ENCODE measurements around the gene PEPD.

PEPD gene

GRCh38 chr19:33510462-33511194, 11.0 kb downstream of the PEPD start:
- DNase-seq: no peak

GRCh38 chr19:33509774-33510173, 11.8 kb downstream of the PEPD start:
- DNase-seq: no peak

- DNase-seq: no peak
These were observed 12.5 kb downstream of the PEPD start for GRCh38 chr19:33508941-33509614.

DNA sequence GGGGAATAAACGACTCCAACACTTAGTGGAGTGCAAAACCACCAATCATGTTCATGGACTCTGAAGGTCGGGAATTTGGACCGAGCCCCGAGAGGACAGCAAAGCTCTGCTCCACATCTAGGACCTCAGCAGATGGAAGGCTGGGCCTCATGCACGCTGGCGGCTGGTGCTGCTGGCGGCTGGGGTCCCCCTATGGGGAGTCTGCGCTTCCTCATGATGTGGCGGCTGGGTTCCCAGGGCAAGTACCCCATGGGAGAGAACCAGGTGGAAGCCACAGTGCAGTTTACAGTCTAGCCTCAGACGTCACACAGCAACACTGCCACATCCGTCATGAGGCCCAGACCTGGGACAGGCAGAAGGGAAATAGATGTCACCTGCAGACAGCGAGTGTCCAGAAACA, 13.2 kb downstream of the PEPD start:
- no peak for DNase-seq

- DNase-seq: no peak
These were observed 13.6 kb downstream of the PEPD start for GRCh38 chr19:33508009-33508408.

DNA sequence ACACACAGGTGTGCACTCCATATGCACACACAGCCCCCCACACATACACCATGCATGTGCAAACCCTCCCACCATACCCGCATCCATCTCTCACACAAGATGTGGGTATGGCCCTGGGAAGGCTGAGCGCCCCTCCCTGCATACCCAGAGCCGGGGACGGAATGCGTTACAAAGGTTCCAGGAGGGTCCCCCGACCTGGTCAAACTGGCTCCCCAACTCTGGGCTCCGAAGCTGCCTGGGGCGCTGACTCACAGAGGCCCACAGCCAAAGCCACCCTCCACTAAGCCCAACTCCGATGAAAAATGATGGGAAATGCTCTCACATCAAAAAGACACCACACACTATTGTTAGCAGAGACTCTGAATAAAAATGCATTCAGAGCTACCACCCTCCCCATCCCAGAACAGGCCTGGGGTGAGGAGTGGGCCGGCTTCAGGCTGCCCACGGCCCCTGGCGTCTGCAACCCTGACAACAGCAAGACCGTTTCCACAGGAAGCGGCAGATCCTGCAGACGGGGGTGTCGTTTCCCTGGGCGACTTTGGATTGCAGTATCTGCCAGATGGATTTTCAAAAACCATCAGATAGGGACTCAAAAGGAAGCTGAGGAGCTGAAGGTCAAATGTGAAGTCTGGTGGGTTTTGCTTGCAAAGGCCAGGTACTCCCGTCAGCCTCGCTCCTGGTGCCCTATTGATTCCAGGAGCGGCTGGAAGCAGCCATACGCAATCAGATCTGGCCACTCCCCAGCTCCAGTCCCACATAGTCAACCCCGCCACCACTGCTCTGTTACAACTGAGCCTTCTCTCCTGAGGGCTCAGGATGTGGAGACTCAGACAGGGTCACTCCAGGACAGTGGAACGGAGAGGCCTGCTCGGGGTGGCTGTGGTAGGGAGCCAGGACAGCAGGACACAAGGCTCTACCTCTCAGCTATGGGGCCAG, 14.3 kb downstream of the PEPD start:
- DNase-seq: no peak

DNA sequence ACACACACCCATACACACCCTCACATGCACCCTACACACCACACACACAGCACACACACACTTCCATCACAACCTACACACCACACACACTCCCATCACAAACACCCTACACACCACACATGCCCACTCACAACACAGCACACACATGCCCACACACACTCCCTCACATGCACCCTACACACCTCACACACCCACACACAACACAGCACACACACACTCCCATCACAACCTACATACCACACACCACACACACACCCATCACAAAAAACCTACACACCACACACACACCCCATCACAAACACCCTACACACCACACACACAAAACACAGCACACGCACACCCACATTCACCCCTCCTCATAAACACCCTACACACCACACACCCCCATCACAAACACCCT, 15.1 kb downstream of the PEPD start:
- DNase-seq: no peak

- DNase-seq: no peak
These were observed 15.8 kb downstream of the PEPD start for GRCh38 chr19:33505823-33506222.

- DNase-seq: no peak
These were observed 16.4 kb downstream of the PEPD start for GRCh38 chr19:33505148-33505547.

DNA sequence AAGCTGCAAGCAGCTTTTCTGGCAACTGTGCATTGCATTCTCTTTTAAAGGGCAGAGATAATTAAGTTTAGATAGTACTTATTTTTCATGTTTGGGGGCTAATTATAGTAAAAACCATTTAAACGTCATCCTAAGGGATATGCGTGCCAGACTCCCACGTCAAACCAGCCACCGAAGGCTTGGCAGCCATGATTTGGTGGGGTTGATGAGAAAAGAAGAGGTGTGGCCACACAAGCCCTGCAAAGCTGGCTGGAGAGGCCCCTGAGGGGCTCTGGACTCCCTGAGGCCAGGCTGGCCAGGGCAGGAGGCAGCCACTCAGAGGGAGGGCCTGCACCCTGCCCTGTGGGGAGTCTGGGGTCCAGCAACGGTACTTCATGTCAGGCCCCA, 17.5 kb downstream of the PEPD start:
- DNase-seq: no peak

DNA sequence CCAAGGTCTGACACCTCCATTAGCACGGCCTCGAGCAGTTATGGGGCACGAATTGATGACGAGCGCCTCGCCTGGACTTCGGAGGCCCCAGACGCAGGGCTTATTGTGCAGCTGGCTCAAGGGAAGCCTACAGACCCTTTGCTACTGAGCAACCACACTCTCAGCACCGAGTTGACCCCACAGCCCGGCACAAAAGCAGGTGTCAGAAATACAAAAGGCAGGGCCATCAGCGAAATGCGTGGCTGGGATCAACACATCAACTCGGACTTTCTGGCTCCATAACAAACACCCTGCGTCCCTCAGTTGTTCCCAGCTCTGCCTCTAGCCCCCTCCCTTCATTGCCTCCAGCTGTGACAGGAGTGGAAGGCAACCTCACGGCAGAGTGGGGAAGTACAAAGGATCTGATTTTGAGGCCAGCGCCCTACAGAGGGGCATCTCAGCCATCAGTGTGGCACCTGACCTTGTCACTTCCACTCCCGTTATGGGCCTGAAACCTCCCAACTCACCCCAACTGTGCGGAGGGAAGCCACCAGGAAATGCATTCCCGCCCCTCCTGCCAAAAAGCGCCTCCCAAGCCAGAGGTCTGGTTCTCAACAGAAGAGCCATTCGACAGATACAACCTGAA, 18.0 kb downstream of the PEPD start:
- DNase-seq: no peak

GRCh38 chr19:33503030-33503429, 18.6 kb downstream of the PEPD start:
- DNase-seq: no peak

GRCh38 chr19:33502521-33502920, 19.1 kb downstream of the PEPD start:
- no peak for DNase-seq

- no peak for DNase-seq
These were observed 19.8 kb downstream of the PEPD start for GRCh38 chr19:33501693-33502356.

DNA sequence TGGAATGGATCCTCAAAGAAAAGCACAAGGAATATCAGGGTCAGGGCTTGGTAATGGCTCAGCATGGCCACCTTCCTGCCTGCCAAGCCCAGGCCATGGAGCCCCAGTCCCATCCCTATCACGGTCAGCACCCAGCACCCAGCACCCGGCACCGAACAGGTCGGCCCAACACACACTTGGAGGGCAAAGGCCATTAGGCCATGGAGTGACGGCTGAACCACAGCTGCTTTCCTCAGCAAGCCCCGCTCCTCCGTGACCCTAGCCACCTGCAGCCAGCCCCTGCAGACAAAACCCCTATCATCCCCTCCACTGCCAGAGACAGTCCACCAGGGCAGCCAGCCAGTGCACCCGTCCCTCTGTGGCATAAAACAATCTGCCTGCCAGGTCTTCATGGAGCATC, 20.6 kb downstream of the PEPD start:
- DNase-seq: no peak

GRCh38 chr19:33500586-33500985, 21.0 kb downstream of the PEPD start:
- no peak for DNase-seq

DNA sequence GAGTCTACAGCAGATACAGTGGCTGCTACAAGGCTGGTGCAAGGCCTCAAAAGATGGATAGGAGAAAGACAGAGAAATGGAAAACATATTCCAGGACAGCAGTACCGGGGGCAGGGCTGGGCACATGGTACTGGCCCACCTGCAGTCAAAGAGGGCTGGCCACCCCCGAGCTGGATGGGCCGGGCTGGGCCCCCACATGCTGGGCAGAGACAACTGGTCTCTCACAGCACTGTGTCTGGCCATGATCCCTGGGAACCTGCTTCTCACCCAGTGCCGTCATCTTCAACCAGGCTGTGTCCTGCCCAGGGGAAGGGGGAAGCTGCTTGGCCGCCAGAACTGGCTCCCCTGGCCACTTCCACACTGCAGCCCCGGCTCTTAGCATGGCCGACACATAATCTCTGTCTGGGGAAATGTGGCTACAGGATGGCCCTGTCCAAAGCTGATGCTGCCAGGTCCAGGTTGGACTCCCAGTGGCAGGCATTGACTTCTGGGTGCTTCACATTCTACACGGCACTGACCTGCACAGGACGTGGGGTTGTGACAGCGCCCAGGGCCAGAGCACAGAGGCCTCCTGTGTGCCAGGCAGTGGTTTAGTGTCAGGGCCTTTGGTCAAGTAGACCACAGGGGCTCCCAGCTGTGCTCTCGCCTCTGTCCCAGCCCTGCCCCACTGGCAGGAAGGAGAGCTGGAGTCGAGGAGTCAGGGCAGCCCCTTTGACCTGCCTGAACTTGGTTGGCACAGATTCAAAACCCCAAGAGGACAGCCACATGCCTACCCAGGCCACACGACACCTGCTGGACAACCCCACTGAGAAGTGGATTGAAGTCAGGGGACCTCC, 21.7 kb downstream of the PEPD start:
- DNase-seq: no peak

DNA sequence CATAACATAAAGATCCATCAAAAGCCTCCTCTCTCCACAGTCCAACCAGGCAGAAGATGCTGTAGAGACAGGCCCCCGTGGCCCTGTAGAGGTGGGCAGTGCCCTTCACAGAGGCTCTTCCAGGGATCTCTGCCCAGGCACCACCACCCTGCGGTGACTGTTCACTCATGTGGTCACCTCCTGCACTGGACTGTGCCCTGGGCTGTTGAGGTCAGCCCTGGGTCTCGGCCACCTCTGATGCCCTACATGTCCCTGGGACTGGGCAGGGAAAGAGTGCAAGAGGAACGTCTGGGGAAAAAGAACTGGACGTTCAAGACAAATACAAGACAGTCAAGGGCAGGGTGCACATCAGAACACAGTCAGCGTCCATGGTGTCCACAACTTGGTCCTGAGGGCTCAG, 22.3 kb downstream of the PEPD start:
- DNase-seq: no peak

DNA sequence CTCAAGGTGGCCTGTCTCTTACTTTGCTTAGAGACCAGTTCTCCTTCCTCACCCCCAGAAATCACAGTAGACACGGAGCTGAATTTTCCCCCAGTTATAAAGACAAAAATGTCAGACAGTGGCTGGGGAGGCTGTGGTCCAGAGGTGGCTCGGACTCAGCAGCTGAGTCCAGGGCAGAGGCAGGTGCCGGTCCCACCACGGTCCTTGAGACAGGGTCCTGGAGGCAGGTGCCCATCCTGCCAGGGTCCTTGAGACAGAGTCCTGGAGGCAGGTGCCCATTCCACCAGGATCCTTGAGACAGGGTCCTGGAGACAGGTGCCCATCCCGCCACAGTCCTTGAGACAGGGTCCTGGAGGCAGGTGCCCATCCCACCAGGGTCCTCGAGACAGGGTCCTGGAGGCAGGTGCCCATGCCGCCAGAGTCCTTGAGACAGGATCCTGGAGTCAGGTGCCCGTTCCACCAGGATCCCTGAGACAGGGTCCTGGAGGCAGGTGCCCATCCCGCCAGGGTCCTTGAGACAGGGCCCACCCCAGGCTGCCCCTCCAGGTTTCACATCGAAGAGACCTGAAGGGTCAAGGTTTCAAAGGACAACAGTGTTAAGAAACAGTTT, 23.1 kb downstream of the PEPD start:
- DNase-seq: no peak

- DNase-seq: no peak
These were observed 23.8 kb downstream of the PEPD start for GRCh38 chr19:33497778-33498175.

GRCh38 chr19:33497131-33497777, 24.3 kb downstream of the PEPD start:
- DNase-seq: no peak
